PFSK-1 (cell line): ENCODE results near the gene DHX16.

Experiments
- FOXP2 ChIP-seq: optimal IDR thresholded peaks from 2 replicates; pipeline ENCODE3; 2011; ENCODE audit warnings: borderline replicate concordance, control low read depth, inconsistent platforms; ENCODE audit not compliant: insufficient read depth; ENCODE audit errors: extremely low read length, extremely low read depth
- POLR2AphosphoS5 ChIP-seq: IDR thresholded peaks from 2 replicates; pipeline ENCODE4 v1.6.1; 2012; ENCODE audit warnings: low read depth, mild to moderate bottlenecking, control low read depth, low read length, moderate library complexity
- SIN3A ChIP-seq: IDR thresholded peaks from 2 replicates; pipeline ENCODE4 v1.6.1; 2012; ENCODE audit warnings: mild to moderate bottlenecking, low read length, moderate library complexity, borderline replicate concordance; ENCODE audit not compliant: insufficient read depth
- TAF1 ChIP-seq: IDR thresholded peaks from 2 replicates; pipeline ENCODE4 v1.6.1; 2012; ENCODE audit warnings: low read length, control low read depth, borderline replicate concordance; ENCODE audit not compliant: insufficient read depth
- TF ChIP-seq, protein P1 (sequence below), 2 experiments: IDR thresholded peaks; 2 replicates each; pipeline versions ENCODE4 v1.6.1 to v1.8.0; 2011 to 2012; ENCODE audit warnings: low read depth in 2 of 2, low read length in 2 of 2, control low read depth in 1 of 2, inconsistent platforms in 1 of 2, mild to moderate bottlenecking in 1 of 2, moderate library complexity in 1 of 2; ENCODE audit not compliant: insufficient read depth in 1 of 2

The DHX16 gene

GRCh38 chr6:30645989-30646388, 26.8 kb downstream of the DHX16 start:
- TF ChIP-seq FOXP2 = no peak
- no peak for TF ChIP-seq TAF1
- TF ChIP-seq, protein P1, sequence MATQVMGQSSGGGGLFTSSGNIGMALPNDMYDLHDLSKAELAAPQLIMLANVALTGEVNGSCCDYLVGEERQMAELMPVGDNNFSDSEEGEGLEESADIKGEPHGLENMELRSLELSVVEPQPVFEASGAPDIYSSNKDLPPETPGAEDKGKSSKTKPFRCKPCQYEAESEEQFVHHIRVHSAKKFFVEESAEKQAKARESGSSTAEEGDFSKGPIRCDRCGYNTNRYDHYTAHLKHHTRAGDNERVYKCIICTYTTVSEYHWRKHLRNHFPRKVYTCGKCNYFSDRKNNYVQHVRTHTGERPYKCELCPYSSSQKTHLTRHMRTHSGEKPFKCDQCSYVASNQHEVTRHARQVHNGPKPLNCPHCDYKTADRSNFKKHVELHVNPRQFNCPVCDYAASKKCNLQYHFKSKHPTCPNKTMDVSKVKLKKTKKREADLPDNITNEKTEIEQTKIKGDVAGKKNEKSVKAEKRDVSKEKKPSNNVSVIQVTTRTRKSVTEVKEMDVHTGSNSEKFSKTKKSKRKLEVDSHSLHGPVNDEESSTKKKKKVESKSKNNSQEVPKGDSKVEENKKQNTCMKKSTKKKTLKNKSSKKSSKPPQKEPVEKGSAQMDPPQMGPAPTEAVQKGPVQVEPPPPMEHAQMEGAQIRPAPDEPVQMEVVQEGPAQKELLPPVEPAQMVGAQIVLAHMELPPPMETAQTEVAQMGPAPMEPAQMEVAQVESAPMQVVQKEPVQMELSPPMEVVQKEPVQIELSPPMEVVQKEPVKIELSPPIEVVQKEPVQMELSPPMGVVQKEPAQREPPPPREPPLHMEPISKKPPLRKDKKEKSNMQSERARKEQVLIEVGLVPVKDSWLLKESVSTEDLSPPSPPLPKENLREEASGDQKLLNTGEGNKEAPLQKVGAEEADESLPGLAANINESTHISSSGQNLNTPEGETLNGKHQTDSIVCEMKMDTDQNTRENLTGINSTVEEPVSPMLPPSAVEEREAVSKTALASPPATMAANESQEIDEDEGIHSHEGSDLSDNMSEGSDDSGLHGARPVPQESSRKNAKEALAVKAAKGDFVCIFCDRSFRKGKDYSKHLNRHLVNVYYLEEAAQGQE (IDR thresholded peaks at IDR 0.05; ENCODE audit: insufficient read depth in 1 of 2, low read depth in 2 of 2, low read length in 2 of 2) = no peak
- no peak for TF ChIP-seq POLR2AphosphoS5
- TF ChIP-seq SIN3A = no peak

GRCh38 chr6:30644769-30645168, 28.0 kb downstream of the DHX16 start:
- TF ChIP-seq, protein P1 (IDR thresholded peaks at IDR 0.05; ENCODE audit: insufficient read depth in 1 of 2, low read depth in 2 of 2, low read length in 2 of 2) = no peak

DNA sequence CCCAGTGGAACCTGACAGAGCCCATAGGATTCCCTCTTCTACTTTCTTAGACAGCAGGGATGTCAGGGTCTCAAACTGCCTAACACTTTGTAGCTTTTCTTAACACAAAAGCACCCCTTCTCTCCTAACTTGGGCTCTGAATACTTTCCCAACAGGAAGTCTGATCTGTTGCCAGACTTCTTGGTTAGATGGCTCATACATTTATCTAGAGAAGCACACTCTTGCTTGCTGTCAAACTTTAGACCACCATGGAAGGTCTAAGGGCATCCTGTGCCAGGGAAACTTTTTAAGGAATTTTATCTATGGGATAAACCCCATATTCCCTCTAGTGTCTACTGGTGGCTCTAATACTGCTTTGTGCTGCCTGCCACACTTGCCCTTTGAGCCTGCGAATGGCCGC, 29.1 kb downstream of the DHX16 start:
- no peak for TF ChIP-seq FOXP2
- TF ChIP-seq SIN3A = no peak
- no peak for TF ChIP-seq TAF1
- no peak for TF ChIP-seq POLR2AphosphoS5
- TF ChIP-seq, protein P1 (IDR thresholded peaks at IDR 0.05; ENCODE audit: insufficient read depth in 1 of 2, low read depth in 2 of 2, low read length in 2 of 2) = no peak

GRCh38 chr6:30641048-30641447, 31.8 kb downstream of the DHX16 start:
- TF ChIP-seq FOXP2 (no peak), POLR2AphosphoS5 (no peak), SIN3A (no peak), TAF1 (no peak)
- TF ChIP-seq, protein P1 (IDR thresholded peaks at IDR 0.05; ENCODE audit: insufficient read depth in 1 of 2, low read depth in 2 of 2, low read length in 2 of 2) = no peak

DNA sequence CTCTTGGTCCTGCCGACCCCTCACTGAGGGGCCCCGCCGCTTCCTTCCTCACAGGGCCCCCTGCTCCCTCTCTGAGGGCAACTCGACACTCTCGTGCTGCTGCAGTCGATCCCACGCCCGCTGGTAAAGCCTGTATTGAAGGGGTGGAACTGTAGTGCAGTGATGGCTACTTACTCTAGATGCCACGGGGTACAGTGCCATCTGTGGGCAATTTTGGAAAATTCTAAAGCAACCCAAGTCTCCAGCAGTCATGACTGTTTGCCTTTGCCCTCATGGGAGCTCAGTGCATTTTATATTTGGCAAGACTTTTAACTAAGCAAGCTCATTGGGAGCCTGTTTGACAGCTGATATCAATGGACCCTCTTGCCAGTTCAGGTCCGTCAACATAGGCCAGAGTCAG, 32.3 kb downstream of the DHX16 start:
- TF ChIP-seq FOXP2 = no peak
- TF ChIP-seq POLR2AphosphoS5 = no peak
- TF ChIP-seq SIN3A = no peak
- TF ChIP-seq, protein P1 (IDR thresholded peaks at IDR 0.05; ENCODE audit: insufficient read depth in 1 of 2, low read depth in 2 of 2, low read length in 2 of 2) = no peak
- TF ChIP-seq TAF1 = no peak
